Activated CD4-positive, alpha-beta T cell treated with anti-CD3 and anti-CD28 coated beads for 36 hours (primary cell): ENCODE data around the gene SEMA6C. TPM values are rescaled to one million over a fixed set of nuclear protein-coding genes. Genes with fewer than 3 reads are reported as not detected.

Source experiments
- ATAC-seq: fragments of 200-7000 bp; cut with Tn5 transposase; one replicate; pipeline ENCODE4 v1.10.0; 2021; ENCODE audit warnings: mild to moderate bottlenecking, moderate library complexity
- CTCF ChIA-PET: fragments of 350-600 bp; sonication (Branson Sonifier 250); formaldehyde crosslinking; loops from one replicate; lab custom pipeline; 2021; ENCODE audit warnings: antibody characterized with exemption; lab: Charles Lee
- POLR2A ChIA-PET: fragments of 350-600 bp; sonication (Branson Sonifier 250); formaldehyde crosslinking; loops from one replicate; lab custom pipeline; 2021; ENCODE audit warnings: antibody characterized with exemption, inconsistent platforms; lab: Charles Lee
- DNase-seq: peaks from one replicate; pipeline ENCODE4 v3.0.0-alpha.2; 2020
- H3K27ac Mint-ChIP-seq: one replicate; pipeline ENCODE4 v1.8.0; 2021; ENCODE audit warnings: mixed read lengths
- H3K27me3 Mint-ChIP-seq: one replicate; pipeline ENCODE4 v1.8.0; 2021; ENCODE audit warnings: mixed read lengths
- H3K36me3 Mint-ChIP-seq: one replicate; pipeline ENCODE4 v1.8.0; 2021; ENCODE audit warnings: low read depth, mixed read lengths
- H3K4me1 Mint-ChIP-seq: one replicate; pipeline ENCODE4 v1.8.0; 2021; ENCODE audit warnings: mixed read lengths
- H3K4me3 Mint-ChIP-seq: one replicate; pipeline ENCODE4 v1.8.0; 2021; ENCODE audit warnings: mild to moderate bottlenecking, moderate library complexity, mixed read lengths
- H3K9me3 Mint-ChIP-seq: one replicate; pipeline ENCODE4 v1.8.0; 2021; ENCODE audit warnings: low read depth, mixed read lengths
- intact Hi-C, 2 experiments: fragments of 100-400 bp; cut with DNase I in 1 of 2; cut with micrococcal nuclease in 1 of 2; formaldehyde crosslinking; loops; one replicate each; pipeline versions ENCODE4 v1.14.2 to v1.15.1; 2022 to 2024; cut with DNase I, micrococcal nuclease
- total RNA-seq, 2 experiments: library from RNA; stranded (reverse); gene quantifications; one replicate each; pipeline ENCODE4 v1.2.3, GENCODE V29; 2021

Gene SEMA6C
- total RNA-seq, 2 experiments from 2014 or later, result 3.2 to 3.5 TPM

DNA sequence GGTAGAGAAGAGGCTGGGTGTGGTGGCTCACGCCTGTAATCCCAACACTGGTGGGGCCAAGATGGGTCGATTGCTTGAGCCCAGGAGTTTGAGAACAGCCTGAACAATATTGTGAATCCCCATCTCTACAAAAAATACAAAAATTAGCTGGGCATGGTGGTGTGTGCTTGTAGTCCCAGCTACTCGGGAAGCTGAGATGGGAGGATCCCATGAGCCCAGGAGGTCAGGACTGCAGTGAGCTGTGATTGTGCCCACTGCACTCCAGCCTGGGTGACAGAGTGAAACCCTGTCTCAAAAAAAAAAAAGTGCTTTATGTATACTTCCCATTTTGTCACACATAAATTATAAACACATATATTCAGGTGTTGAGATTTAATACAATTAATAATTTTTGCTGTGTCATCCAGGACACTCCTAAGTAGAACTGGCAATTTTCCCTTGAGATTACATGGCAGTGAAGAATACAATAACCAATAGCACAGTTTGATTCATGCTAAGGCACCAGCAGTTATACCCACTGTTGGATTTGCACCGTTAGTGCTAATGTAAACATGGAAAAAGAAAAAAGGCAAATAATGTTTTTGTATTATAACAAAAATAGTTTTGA, 60.4 kb downstream of the SEMA6C start:
- no peak for DNase-seq
- Mint-ChIP-seq H3K4me3 (no peak overlapping the region), H3K4me1 (no peaks in the 10 kb centered on the region), H3K36me3 (no peaks in the 10 kb centered on the region), H3K27me3 (no peaks in the 10 kb centered on the region), H3K9me3 (no peaks in the 10 kb centered on the region), H3K27ac (no peak overlapping the region)
- ChIA-PET POLR2A (interaction anchor here (0.6 kb wide), 1 partner anchor 166 kb away, joined by 4 read pairs; no protein-coding TSS in a partner anchor), CTCF (interaction anchor here (0.8 to 2.3 kb wide), 6 partner anchors 14 to 102 kb away, joined by 3 to 10 read pairs (median 4); partner anchors contain the start of genes GABPB2 and TNFAIP8L2)
- no peak for ATAC-seq
- intact Hi-C loops, result no loop called here

Other genes starting within 250 kb of the SEMA6C start
- gene SETDB1, start 220.3 kb downstream of the SEMA6C start, total RNA-seq, result 10 to 100 TPM; 48.8 to 52.7 TPM
- gene CERS2, start 171.8 kb downstream of the SEMA6C start, total RNA-seq, result 100 to 1,000 TPM; 134 to 151 TPM
- gene ANXA9, start 164.3 kb downstream of the SEMA6C start, total RNA-seq, result under 1 TPM; 0.27 to 0.28 TPM
- 10 to 100 TPM; 16.2 to 20.3 TPM for gene MINDY1, start 139.7 kb downstream of the SEMA6C start, total RNA-seq
- 10 to 100 TPM; 13.6 to 18.6 TPM for gene PRUNE1, start 138.2 kb downstream of the SEMA6C start, total RNA-seq
- gene BNIPL, start 110.0 kb downstream of the SEMA6C start, total RNA-seq, result 1 to 10 TPM in 1 of 2 experiments, under 1 TPM in 1; 0.98 to 1.6 TPM
- 1 to 10 TPM; 1.3 to 1.5 TPM for gene C1orf56, start 98.9 kb downstream of the SEMA6C start, total RNA-seq
- gene CDC42SE1, start 87.0 kb downstream of the SEMA6C start, total RNA-seq, result 100 to 1,000 TPM in 1 of 2 experiments, 10 to 100 TPM in 1; 95.4 to 101 TPM
- 1 to 10 TPM; 3.3 to 4.4 TPM for gene MLLT11, start 86.2 kb downstream of the SEMA6C start, total RNA-seq
- gene GABPB2, start 75.9 kb downstream of the SEMA6C start, total RNA-seq, result 10 to 100 TPM; 16.6 to 19.2 TPM
- gene TNFAIP8L2, start 10.0 kb upstream of the SEMA6C start, total RNA-seq, result 10 to 100 TPM; 18.4 to 19.2 TPM
- gene LYSMD1, start 19.3 kb upstream of the SEMA6C start, total RNA-seq, result 1 to 10 TPM; 4.3 to 5.1 TPM
- 10 to 100 TPM; 64.3 to 90.8 TPM for gene SCNM1, start 19.5 kb upstream of the SEMA6C start, total RNA-seq
- 1 to 10 TPM in 1 of 2 experiments, under 1 TPM in 1; 0.69 to 2.3 TPM for gene TMOD4, start 29.4 kb upstream of the SEMA6C start, total RNA-seq
- 10 to 100 TPM; 77.1 to 77.8 TPM for gene VPS72, start 43.6 kb upstream of the SEMA6C start, total RNA-seq
- gene PIP5K1A, start 51.9 kb upstream of the SEMA6C start, total RNA-seq, result 10 to 100 TPM; 74.5 to 85.1 TPM
- gene PSMD4, start 108.1 kb upstream of the SEMA6C start, total RNA-seq, result 100 to 1,000 TPM; 187 to 243 TPM
- gene ZNF687, start 135.7 kb upstream of the SEMA6C start, total RNA-seq, result 10 to 100 TPM; 27.2 to 30.1 TPM
- 10 to 100 TPM; 53.0 to 54.5 TPM for gene PI4KB, start 180.8 kb upstream of the SEMA6C start, total RNA-seq
- gene RFX5, start 200.6 kb upstream of the SEMA6C start, total RNA-seq, result 10 to 100 TPM; 47.6 to 50.4 TPM
- not detected for gene SELENBP1, start 226.1 kb upstream of the SEMA6C start, total RNA-seq